Activated CD8-positive, alpha-beta T cell treated with anti-CD3 and anti-CD28 coated beads, Interleukin-2, amount 10 ng/mL, durations not matched to agents 7 days and 5 days (primary cell): ENCODE data around the gene SMAP1. TPM values are rescaled to one million over a fixed set of nuclear protein-coding genes. Genes with fewer than 3 reads are reported as not detected.
"Not testable (repeated sequence)": the region's sequence is repeated elsewhere in the genome, so short reads cannot be mapped to it uniquely, and the experiment has no call there.

Source experiments
- ATAC-seq: fragments of 150-1000 bp; cut with Tn5 transposase; one replicate; pipeline ENCODE4 v1.10.0; 2021; ENCODE audit warnings: moderate library complexity
- CTCF ChIA-PET: fragments of 350-600 bp; sonication (Branson Sonifier 250); formaldehyde crosslinking; loops from one replicate; lab custom pipeline; 2021; ENCODE audit warnings: antibody characterized with exemption; lab: Charles Lee
- POLR2A ChIA-PET: fragments of 350-600 bp; sonication (Branson Sonifier 250); formaldehyde crosslinking; loops from one replicate; lab custom pipeline; 2021; ENCODE audit warnings: antibody characterized with exemption; lab: Charles Lee
- DNase-seq: peaks from one replicate; pipeline ENCODE4 v3.0.0-alpha.2; 2020
- H3K27ac Mint-ChIP-seq: one replicate; pipeline ENCODE4 v1.8.0; 2021; ENCODE audit warnings: mild to moderate bottlenecking, mixed read lengths
- H3K27me3 Mint-ChIP-seq: one replicate; pipeline ENCODE4 v1.8.0; 2021; ENCODE audit warnings: low read depth, mixed read lengths
- H3K36me3 Mint-ChIP-seq: one replicate; pipeline ENCODE4 v1.8.0; 2021; ENCODE audit warnings: low read depth, mixed read lengths
- H3K4me1 Mint-ChIP-seq: one replicate; pipeline ENCODE4 v1.8.0; 2021; ENCODE audit warnings: low read depth, mixed read lengths
- H3K4me3 Mint-ChIP-seq: one replicate; pipeline ENCODE4 v1.8.0; 2021; ENCODE audit warnings: mild to moderate bottlenecking, mixed read lengths
- H3K9me3 Mint-ChIP-seq: one replicate; pipeline ENCODE4 v1.8.0; 2022; ENCODE audit warnings: mixed read lengths; ENCODE audit not compliant: insufficient read depth
- total RNA-seq, 2 experiments: library from RNA; stranded (reverse); gene quantifications; one replicate each; pipeline ENCODE4 v1.2.3, GENCODE V29; 2021

The SMAP1 gene
- total RNA-seq, 2 experiments from 2014 or later = 36.3 to 38.7 TPM

DNA sequence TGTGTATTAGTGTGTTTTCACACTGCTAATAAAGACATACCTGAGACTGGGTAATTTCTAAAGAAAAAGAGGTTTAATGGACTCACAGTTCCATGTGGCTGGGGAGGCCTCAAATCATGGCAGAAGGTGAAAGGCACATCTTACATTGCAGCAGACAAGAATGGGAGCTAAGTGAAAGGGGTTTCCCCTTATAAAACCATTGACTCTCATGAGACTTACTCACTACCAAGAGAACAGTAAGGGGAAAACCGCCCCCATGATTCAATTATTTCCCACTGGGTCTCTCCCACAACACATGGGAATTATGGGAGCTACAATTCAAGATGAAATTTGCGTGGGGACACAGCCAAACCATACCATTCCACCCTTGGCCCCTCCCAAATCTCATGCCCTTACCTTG, 73.1 kb downstream of the SMAP1 start:
- Mint-ChIP-seq H3K9me3 (peaks cover 13% of the 10 kb centered on the region), H3K36me3 (peaks cover 52% of the 10 kb centered on the region)
- ATAC-seq, H3K27me3 Mint-ChIP-seq, CTCF ChIA-PET, DNase-seq, POLR2A ChIA-PET, H3K4me1 Mint-ChIP-seq, H3K27ac Mint-ChIP-seq, H3K4me3 Mint-ChIP-seq: not testable (repeated sequence)

DNA sequence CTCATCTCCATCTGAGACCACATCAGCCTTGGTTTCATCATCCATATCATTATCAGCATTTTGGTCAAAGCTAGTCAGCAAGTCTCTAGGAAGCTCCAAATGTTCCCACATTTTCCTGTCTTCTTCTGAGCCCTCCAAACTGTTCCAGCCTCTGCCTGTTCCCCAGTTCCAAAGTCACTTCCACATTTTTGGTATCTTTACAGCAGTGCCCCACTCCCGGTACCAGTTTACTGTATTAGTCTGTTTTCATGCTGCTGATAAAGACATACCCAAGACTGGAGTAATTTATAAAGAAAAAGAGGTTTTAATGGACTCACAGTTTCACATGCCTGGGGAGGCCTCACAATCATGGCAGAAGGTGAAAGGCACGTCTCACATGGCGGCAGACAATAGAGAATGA, 74.8 kb downstream of the SMAP1 start:
- H3K27me3 Mint-ChIP-seq, CTCF ChIA-PET, POLR2A ChIA-PET, H3K27ac Mint-ChIP-seq, DNase-seq, ATAC-seq, H3K4me3 Mint-ChIP-seq, H3K4me1 Mint-ChIP-seq: not testable (repeated sequence)
- peaks cover 13% of the 10 kb centered on the region for H3K9me3 Mint-ChIP-seq
- peaks cover 58% of the 10 kb centered on the region for H3K36me3 Mint-ChIP-seq

DNA sequence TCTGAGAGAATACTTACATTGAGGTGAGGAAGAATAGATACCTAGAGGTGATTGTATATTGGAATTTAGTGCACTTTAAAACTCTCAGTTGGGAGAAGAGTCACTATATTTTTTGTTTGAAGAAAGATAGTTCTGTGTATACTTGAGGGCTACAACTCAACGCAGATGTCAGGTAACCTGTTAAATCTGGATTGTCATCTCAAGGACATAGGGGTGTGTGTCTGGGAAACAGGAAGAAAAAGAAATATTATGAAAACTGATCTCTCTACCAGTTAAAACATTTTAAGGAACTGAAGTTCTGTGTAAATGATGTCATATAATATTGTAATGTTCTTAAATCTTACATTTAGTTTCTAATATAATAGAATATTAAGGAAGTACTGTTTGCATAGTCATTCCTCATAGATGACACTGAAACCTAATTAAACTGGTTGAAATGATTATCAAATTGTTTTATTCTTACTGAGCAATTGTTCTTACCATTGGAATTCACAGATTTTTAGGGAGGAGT, 86.2 kb downstream of the SMAP1 start:
- peaks cover 24% of the 10 kb centered on the region for H3K36me3 Mint-ChIP-seq
- ChIA-PET CTCF (no interaction called here), POLR2A (no interaction called here)
- no peak overlapping the region for H3K4me3 Mint-ChIP-seq
- no peak for ATAC-seq
- no peaks in the 10 kb centered on the region for H3K9me3 Mint-ChIP-seq
- no peaks in the 10 kb centered on the region for H3K27me3 Mint-ChIP-seq
- no peaks in the 10 kb centered on the region for H3K4me1 Mint-ChIP-seq
- H3K27ac Mint-ChIP-seq = no peak overlapping the region
- no peak for DNase-seq

DNA sequence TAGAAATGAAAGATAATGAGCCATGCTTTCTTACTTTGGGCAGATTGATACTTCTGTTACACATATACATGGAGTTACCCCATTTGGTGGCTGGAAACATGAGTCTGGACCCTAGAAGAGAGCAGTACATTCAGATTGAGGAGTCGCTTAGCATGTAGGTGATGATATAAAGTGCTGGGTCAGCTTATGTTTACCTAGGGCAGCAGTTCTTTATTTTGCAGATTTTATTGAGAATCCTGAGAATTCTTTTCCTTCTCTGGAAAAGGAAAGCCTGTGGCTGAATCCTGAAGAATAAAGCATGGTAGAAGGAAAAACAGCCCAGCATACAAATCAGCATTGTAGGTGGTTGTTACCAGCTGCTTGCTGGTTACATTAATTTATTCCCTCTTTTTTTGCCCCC, 91.2 kb downstream of the SMAP1 start:
- Mint-ChIP-seq H3K4me1 (no peaks in the 10 kb centered on the region), H3K4me3 (no peak overlapping the region), H3K27me3 (no peaks in the 10 kb centered on the region), H3K36me3 (peaks cover 18% of the 10 kb centered on the region), H3K9me3 (no peaks in the 10 kb centered on the region), H3K27ac (no peak overlapping the region)
- DNase-seq (no peak), ATAC-seq (no peak)
- POLR2A ChIA-PET = no interaction called here
- CTCF ChIA-PET = no interaction called here

DNA sequence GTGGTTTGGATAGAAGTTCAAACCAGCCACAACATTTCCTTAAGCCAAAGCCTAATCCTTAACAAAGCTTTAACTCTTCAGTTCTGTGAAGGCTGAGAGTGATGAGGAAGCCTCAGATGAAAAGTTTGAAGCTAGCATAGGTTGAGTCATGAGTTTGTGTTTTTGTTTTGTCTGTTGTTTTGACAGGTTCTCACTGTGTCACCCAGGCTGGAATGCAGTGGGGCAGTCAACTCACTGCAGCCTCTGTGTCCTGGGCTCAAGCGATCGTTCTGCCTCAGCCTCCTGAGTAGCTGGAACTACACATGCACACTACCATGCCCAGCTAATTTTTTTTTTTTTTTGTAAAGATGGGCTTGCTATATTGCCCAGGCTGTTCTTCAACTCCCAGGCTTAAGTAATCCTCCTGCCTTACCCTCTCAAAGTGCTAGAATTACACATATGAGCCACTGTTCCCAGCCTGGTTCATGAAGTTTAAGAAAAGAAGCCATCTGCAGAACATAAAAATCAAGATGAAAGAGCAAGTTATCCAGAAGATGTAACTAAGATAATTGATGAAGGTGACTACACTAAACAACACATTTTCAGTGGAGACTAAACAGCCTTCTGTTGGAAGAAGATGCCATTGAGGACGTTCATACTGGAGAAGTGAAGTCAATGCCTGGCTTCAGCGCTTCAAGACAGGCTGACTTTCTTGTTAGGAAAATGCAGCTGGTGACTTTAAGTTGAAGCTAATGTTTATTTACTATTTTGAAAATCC, 96.2 kb downstream of the SMAP1 start:
- DNase-seq = no peak
- ChIA-PET POLR2A (no interaction called here), CTCF (interaction anchor here (1.0 kb wide), 1 partner anchor 11 kb away, joined by 4 read pairs; no protein-coding TSS in a partner anchor)
- no peaks in the 10 kb centered on the region for H3K4me1 Mint-ChIP-seq
- no peak overlapping the region for H3K4me3 Mint-ChIP-seq
- ATAC-seq = no peak
- H3K9me3 Mint-ChIP-seq = no peaks in the 10 kb centered on the region
- H3K36me3 Mint-ChIP-seq = peaks cover 24% of the 10 kb centered on the region
- H3K27ac Mint-ChIP-seq = no peak overlapping the region
- H3K27me3 Mint-ChIP-seq = no peaks in the 10 kb centered on the region

DNA sequence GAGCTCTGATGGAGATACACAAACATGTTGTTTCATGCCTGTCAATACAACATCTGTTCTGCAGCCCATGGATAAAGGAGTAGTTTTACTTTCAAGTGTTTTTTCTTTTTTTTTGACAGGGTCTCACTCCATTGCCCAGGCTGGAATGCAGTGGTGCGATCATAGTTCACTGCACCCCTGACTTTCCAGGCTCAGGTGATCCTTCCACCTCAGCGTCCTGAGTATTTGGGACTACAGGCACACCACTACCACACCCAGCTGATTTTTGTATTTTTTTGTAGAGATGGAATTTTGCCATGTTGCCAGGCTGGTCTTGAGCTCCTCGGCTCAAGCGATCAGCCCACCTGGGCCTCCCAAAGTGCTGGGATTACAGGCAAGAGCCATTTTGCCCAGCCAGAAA, 97.0 kb downstream of the SMAP1 start:
- Mint-ChIP-seq H3K36me3 (peaks cover 24% of the 10 kb centered on the region), H3K4me3 (no peak overlapping the region), H3K4me1 (no peaks in the 10 kb centered on the region), H3K27me3 (no peaks in the 10 kb centered on the region), H3K9me3 (no peaks in the 10 kb centered on the region), H3K27ac (no peak overlapping the region)
- ChIA-PET POLR2A (no interaction called here), CTCF (no interaction called here)
- no peak for DNase-seq
- ATAC-seq = no peak

DNA sequence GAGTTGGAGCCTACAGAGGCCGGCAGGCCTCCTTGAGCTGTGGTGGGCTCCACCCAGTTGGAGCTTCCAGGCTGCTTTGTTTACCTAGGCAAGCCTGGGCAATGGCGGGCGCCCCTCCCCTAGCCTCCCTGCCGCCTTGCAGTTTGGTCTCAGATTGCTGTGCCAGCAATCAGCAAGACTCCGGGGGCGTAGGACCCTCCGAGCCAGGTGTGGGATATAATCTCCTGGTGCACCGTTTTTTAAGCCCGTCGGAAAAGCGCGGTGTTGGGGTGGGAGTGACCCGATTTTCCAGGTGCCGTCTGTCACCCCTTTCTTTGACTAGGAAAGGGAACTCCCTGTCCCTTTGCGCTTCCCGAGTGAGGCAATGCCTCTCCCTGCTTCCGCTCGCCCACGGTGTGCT, 103.7 kb downstream of the SMAP1 start:
- H3K4me3 Mint-ChIP-seq, ATAC-seq, H3K4me1 Mint-ChIP-seq, POLR2A ChIA-PET, H3K27me3 Mint-ChIP-seq, H3K9me3 Mint-ChIP-seq, CTCF ChIA-PET, DNase-seq, H3K27ac Mint-ChIP-seq: not testable (repeated sequence)
- H3K36me3 Mint-ChIP-seq = peaks cover 21% of the 10 kb centered on the region

DNA sequence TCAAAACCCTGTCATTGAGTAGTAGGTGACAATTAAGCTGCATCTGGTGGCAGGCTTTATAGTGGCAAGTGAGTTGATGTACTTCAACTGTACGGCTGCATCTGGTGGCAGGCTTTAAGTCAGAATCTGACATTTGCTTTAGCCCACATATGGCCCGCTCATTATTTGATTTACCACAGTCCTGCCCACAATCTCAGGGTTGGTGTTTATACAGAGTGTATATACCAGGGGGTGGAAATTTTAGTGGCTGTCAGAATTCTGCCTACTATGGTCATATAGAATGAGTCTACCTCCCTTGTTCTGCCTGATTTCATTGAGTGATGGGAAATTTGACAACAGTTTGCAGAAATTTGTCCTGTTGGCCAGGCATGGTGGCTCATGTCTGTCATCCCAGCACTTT, 112.3 kb downstream of the SMAP1 start:
- ChIA-PET POLR2A (interaction anchor here (0.6 kb wide), 1 partner anchor 13 kb away, joined by 3 read pairs; no protein-coding TSS in a partner anchor), CTCF (no interaction called here)
- Mint-ChIP-seq H3K4me1 (no peaks in the 10 kb centered on the region), H3K4me3 (no peak overlapping the region), H3K36me3 (peaks cover 35% of the 10 kb centered on the region), H3K27ac (no peak overlapping the region), H3K9me3 (peaks cover 34% of the 10 kb centered on the region), H3K27me3 (no peaks in the 10 kb centered on the region)
- no peak for DNase-seq
- no peak for ATAC-seq

DNA sequence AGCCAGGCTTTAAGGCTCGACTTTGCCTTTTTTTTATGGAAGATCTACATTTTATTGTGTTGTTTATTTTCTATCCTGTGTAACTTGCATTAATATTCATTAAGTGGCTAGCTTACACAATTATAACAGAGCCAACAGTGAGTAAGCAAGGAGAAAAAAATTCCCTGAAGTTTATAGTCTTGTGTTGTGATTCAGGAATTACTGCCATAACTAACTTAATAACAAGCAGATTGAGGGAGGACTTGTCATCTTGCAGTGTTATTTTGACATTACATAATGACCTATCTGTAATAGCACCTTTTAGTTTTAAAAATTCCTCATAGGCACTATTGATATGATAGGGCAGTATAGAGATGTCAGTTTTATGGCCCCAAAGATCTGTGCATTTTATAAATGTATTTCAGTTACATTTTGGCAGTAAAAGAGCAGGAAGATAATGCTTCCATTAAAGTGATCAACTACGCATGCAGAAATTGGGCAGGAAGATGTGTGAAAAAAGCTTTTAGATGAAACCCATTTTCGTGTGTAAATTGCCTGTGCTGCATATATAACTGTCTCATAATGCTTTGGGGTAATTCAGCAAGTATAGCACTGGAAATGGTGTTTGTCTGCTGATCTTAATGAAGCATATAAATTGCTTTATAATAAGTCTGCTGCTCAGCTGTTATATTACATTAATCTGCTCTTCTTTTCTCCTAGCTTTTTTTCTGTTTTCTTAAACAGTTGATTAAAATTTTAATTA, 123.0 kb downstream of the SMAP1 start:
- POLR2A ChIA-PET = no interaction called here
- Mint-ChIP-seq H3K36me3 (peaks cover 22% of the 10 kb centered on the region), H3K4me1 (no peaks in the 10 kb centered on the region), H3K27ac (no peak overlapping the region), H3K4me3 (no peak overlapping the region), H3K27me3 (no peaks in the 10 kb centered on the region), H3K9me3 (peaks cover 18% of the 10 kb centered on the region)
- CTCF ChIA-PET = no interaction called here
- no peak for ATAC-seq
- no peak for DNase-seq

DNA sequence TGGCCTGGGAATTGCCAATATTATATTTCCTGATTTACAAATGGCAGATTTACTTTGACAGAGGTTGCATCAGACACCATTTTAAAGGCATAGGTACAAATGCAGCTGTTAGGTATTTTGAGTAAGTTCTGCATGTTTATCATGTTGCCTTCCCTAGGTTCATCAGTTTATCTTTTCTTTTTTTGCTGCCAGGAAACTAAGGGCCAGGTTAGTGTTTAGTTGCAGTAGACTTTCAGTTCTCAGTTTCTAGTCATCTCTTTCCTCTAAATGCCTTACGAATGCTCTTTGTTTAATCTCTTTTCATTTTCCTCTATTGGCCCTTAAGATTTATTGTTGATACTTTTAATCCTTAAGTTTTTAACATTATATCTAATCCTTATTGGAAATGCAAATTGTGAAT, 129.9 kb downstream of the SMAP1 start:
- no peak overlapping the region for H3K4me3 Mint-ChIP-seq
- peaks cover 21% of the 10 kb centered on the region for H3K9me3 Mint-ChIP-seq
- peaks cover 53% of the 10 kb centered on the region for H3K36me3 Mint-ChIP-seq
- CTCF ChIA-PET = no interaction called here
- no peaks in the 10 kb centered on the region for H3K27me3 Mint-ChIP-seq
- no peak overlapping the region for H3K27ac Mint-ChIP-seq
- no peak for ATAC-seq
- no peak for DNase-seq
- POLR2A ChIA-PET = no interaction called here
- peaks cover 21% of the 10 kb centered on the region for H3K4me1 Mint-ChIP-seq

DNA sequence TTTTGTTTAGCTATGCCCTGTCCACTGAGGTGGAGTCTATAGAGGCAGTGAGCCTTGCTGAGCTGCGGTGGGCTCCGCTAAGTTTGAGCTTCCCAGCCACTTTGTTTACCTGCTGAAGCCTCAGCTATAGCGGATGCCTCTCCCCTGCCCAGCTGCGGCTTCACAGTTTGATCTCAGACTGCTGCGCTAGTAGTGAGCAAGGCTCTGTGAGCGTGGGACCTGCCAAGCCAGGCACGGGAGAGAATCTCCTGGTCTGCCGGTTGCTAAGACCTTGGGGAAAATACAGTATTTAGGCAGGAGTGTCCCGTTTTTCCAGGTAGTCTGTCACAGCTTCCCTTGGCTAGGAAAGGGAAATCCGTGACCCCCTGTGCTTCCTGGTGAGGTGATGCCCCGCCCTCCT, 138.4 kb downstream of the SMAP1 start:
- CTCF ChIA-PET = interaction anchor here (1.0 kb wide), 1 partner anchor 37 kb away, joined by 3 read pairs; no protein-coding TSS in a partner anchor
- Mint-ChIP-seq H3K27me3 (no peaks in the 10 kb centered on the region), H3K4me3 (no peak overlapping the region), H3K4me1 (peaks cover 7% of the 10 kb centered on the region), H3K36me3 (peaks cover 44% of the 10 kb centered on the region), H3K9me3 (peaks cover 16% of the 10 kb centered on the region), H3K27ac (no peak overlapping the region)
- ATAC-seq (no peak), DNase-seq (no peak)
- POLR2A ChIA-PET = no interaction called here

DNA sequence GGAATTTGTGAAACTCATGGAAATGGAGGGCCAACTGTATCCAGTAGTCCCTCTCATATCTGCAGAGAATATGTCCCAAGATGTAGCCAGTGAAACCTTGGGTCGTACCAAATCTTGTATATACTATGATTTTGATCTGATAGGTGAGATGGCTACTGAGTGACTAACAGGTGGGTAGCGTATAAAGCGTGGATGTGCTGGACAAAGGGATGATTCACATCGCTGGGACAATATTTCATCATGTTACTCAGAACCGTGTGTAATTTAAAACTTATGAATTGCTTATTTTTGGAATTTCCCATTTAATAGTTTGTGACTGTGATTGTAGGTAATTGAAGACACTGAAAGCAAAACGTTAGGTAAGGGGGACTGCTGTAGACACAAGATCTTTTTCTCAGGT, 144.1 kb downstream of the SMAP1 start:
- H3K9me3 Mint-ChIP-seq = no peaks in the 10 kb centered on the region
- DNase-seq (no peak), ATAC-seq (no peak)
- no peaks in the 10 kb centered on the region for H3K27me3 Mint-ChIP-seq
- peaks cover 5% of the 10 kb centered on the region for H3K36me3 Mint-ChIP-seq
- ChIA-PET CTCF (no interaction called here), POLR2A (no interaction called here)
- H3K4me3 Mint-ChIP-seq = no peak overlapping the region
- H3K27ac Mint-ChIP-seq = no peak overlapping the region
- H3K4me1 Mint-ChIP-seq = no peaks in the 10 kb centered on the region
